Glutamatergic neuron (in vitro differentiated cells): ENCODE results near the gene CTU2. TPM values are rescaled to one million over a fixed set of nuclear protein-coding genes. Genes with fewer than 3 reads are reported as not detected.

Source experiments
- DNase-seq: peaks from one replicate; pipeline ENCODE4 v3.0.0; 2022
- H3K27ac Mint-ChIP-seq: one replicate; pipeline ENCODE4 v1.8.0; 2020; ENCODE audit warnings: mild to moderate bottlenecking, mixed read lengths, inconsistent platforms; ENCODE audit not compliant: unreplicated experiment
- H3K27me3 Mint-ChIP-seq: one replicate; pipeline ENCODE4 v1.8.0; 2020; ENCODE audit warnings: mild to moderate bottlenecking, moderate library complexity, mixed read lengths, inconsistent platforms; ENCODE audit not compliant: unreplicated experiment
- H3K36me3 Mint-ChIP-seq: one replicate; pipeline ENCODE4 v1.8.0; 2020; ENCODE audit warnings: mild to moderate bottlenecking, mixed read lengths, inconsistent platforms; ENCODE audit not compliant: unreplicated experiment
- H3K4me1 Mint-ChIP-seq: one replicate; pipeline ENCODE4 v1.8.0; 2020; ENCODE audit warnings: mild to moderate bottlenecking, low read depth, mixed read lengths, inconsistent platforms; ENCODE audit not compliant: unreplicated experiment
- H3K4me3 Mint-ChIP-seq: one replicate; pipeline ENCODE4 v1.8.0; 2020; ENCODE audit warnings: mild to moderate bottlenecking, mixed read lengths, inconsistent platforms; ENCODE audit not compliant: unreplicated experiment
- H3K9me3 Mint-ChIP-seq: one replicate; pipeline ENCODE4 v1.8.0; 2020; ENCODE audit warnings: mild to moderate bottlenecking, moderate library complexity, mixed read lengths, inconsistent platforms; ENCODE audit not compliant: unreplicated experiment
- CTCF ChIP-seq: fragments of 200-600 bp; sonication (generic); IDR thresholded peaks from one replicate; pipeline ENCODE4 v1.5.0; 2021; ENCODE audit not compliant: partially characterized antibody, unreplicated experiment
- total RNA-seq: library from RNA; stranded (reverse); fragmentation: NEBNext Ultra II Directional; extraction: Animal tissue kit (Norgen Biotek cat#: 25700); gene quantifications from one replicate; pipeline ENCODE4 v1.2.1, GENCODE V29; 2021; ENCODE audit not compliant: unreplicated experiment

The CTU2 gene
- total RNA-seq, 1 donor from 2014 or later, result 32.4 TPM

GRCh38 chr16:88677721-88678120, 28.6 kb upstream of the CTU2 start:
- no peak for TF ChIP-seq CTCF
- H3K9me3 Mint-ChIP-seq, result peaks cover 2% of the 10 kb centered on the region
- H3K4me1 Mint-ChIP-seq, result no peaks in the 10 kb centered on the region
- H3K36me3 Mint-ChIP-seq, result no peaks in the 10 kb centered on the region
- H3K4me3 Mint-ChIP-seq, result no peak overlapping the region
- H3K27ac Mint-ChIP-seq, result no peak overlapping the region
- H3K27me3 Mint-ChIP-seq, result peaks cover 3% of the 10 kb centered on the region
- no peak for DNase-seq

- Mint-ChIP-seq H3K9me3 (peaks cover 2% of the 10 kb centered on the region), H3K4me1 (no peaks in the 10 kb centered on the region), H3K36me3 (no peaks in the 10 kb centered on the region), H3K27me3 (peaks cover 3% of the 10 kb centered on the region), H3K27ac (no peak overlapping the region), H3K4me3 (no peak overlapping the region)
- DNase-seq, result no peak
- TF ChIP-seq CTCF, result no peak
Measured at GRCh38 chr16:88678224-88678979, 27.9 kb upstream of the CTU2 start.

- peaks cover 2% of the 10 kb centered on the region for H3K9me3 Mint-ChIP-seq
- no peak for TF ChIP-seq CTCF
- no peaks in the 10 kb centered on the region for H3K36me3 Mint-ChIP-seq
- H3K27me3 Mint-ChIP-seq, result peaks cover 8% of the 10 kb centered on the region
- no peak for DNase-seq
- no peak overlapping the region for H3K27ac Mint-ChIP-seq
- H3K4me1 Mint-ChIP-seq, result peaks cover 1% of the 10 kb centered on the region
- H3K4me3 Mint-ChIP-seq, result no peak overlapping the region
Measured at GRCh38 chr16:88680554-88681083, 25.7 kb upstream of the CTU2 start.

- TF ChIP-seq CTCF, result peak; percentile 22
- Mint-ChIP-seq H3K4me3 (no peak overlapping the region), H3K4me1 (peaks cover 1% of the 10 kb centered on the region), H3K9me3 (no peaks in the 10 kb centered on the region), H3K27ac (no peak overlapping the region), H3K36me3 (no peaks in the 10 kb centered on the region), H3K27me3 (peaks cover 8% of the 10 kb centered on the region)
- DNase-seq, result no peak
Measured at GRCh38 chr16:88681084-88681680, 25.1 kb upstream of the CTU2 start.

- no peak for DNase-seq
- no peak overlapping the region for H3K27ac Mint-ChIP-seq
- H3K36me3 Mint-ChIP-seq, result no peaks in the 10 kb centered on the region
- peaks cover 1% of the 10 kb centered on the region for H3K4me1 Mint-ChIP-seq
- TF ChIP-seq CTCF, result no peak
- H3K4me3 Mint-ChIP-seq, result no peak overlapping the region
- H3K9me3 Mint-ChIP-seq, result no peaks in the 10 kb centered on the region
- H3K27me3 Mint-ChIP-seq, result peaks cover 8% of the 10 kb centered on the region
Measured at GRCh38 chr16:88681709-88682451, 24.4 kb upstream of the CTU2 start.
